Measurements from ENCODE around the gene USP35.

Gene USP35, protein sequence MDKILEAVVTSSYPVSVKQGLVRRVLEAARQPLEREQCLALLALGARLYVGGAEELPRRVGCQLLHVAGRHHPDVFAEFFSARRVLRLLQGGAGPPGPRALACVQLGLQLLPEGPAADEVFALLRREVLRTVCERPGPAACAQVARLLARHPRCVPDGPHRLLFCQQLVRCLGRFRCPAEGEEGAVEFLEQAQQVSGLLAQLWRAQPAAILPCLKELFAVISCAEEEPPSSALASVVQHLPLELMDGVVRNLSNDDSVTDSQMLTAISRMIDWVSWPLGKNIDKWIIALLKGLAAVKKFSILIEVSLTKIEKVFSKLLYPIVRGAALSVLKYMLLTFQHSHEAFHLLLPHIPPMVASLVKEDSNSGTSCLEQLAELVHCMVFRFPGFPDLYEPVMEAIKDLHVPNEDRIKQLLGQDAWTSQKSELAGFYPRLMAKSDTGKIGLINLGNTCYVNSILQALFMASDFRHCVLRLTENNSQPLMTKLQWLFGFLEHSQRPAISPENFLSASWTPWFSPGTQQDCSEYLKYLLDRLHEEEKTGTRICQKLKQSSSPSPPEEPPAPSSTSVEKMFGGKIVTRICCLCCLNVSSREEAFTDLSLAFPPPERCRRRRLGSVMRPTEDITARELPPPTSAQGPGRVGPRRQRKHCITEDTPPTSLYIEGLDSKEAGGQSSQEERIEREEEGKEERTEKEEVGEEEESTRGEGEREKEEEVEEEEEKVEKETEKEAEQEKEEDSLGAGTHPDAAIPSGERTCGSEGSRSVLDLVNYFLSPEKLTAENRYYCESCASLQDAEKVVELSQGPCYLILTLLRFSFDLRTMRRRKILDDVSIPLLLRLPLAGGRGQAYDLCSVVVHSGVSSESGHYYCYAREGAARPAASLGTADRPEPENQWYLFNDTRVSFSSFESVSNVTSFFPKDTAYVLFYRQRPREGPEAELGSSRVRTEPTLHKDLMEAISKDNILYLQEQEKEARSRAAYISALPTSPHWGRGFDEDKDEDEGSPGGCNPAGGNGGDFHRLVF

DNA sequence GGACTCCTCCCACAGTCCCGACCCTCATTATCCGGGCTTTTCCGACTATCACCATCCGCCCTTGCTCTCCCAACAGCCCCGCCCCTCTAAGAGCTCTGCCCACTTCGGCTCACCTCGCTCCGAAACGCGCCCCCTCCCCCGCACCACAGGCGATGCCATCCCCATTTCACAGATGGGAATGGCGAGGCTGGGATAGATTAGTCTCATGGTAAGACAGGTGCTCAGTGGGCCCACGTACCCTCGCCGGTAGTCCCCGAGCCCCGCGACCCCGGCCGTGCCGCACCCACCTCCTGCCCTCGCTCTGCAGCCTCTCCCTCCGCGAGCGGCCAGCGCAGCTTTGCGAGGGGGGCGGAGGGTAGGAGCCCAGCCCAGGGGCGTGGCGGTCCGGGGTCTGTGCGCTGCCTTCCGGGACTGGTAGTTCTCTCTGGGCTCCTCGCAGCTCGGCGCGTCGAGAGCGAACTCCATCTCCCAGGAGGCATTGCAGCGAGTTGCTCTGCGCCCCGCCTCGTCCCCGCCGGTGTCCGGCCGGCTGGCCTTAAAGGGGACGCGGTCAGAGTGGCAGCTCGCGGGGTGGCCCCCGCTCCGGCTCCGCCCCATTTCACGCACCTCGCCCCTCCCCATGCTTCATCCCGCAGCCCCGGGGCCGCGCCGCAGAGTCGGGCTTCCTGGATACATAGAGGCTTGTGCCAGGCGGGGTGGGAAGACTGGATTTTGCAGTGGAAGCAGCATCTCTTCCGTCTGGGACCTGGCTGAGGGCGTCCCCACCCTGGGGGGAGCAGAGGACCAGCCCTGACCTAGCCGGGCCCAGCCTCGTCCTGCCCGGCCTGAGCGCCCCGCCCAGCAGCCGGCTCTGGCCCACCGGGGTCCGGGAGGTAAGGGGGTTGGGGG, at the start of gene USP35, which contains the start of gene KCTD21:
Gene USP35 (plus strand): TSS at position 634 of the 888 bp plus-strand sequence. CDS start 7,327 bp downstream, outside the sequence.
Gene KCTD21 (minus strand): TSS at position 341 of the 888 bp plus-strand sequence. CDS start 14,072 bp downstream, outside the sequence.
- CTCF ChIA-PET: no interaction called here
- POLR2A ChIA-PET: interaction anchor here (0.6 to 2.3 kb wide), 8 partner anchors 12 to 387 kb away, joined by 3 to 23 read pairs (median 3); partner anchors contain the start of genes ALG8, GAB2 and NDUFC2
- TF ChIP-seq LEF1 (IDR thresholded peaks at IDR 0.05; ENCODE audit: borderline replicate concordance): no peak
- TF ChIP-seq SP1 (IDR thresholded peaks at IDR 0.05): no peak
- TF ChIP-seq NFRKB (IDR thresholded peaks at IDR 0.05): no peak
- TF ChIP-seq TARDBP (IDR thresholded peaks at IDR 0.05): no peak
- TF ChIP-seq L3MBTL2 (conservative IDR thresholded peaks at IDR 0.05): 0 out of 2 replicates have a peak, but pooled peaks have one; percentile 29
- TF ChIP-seq, protein P1, sequence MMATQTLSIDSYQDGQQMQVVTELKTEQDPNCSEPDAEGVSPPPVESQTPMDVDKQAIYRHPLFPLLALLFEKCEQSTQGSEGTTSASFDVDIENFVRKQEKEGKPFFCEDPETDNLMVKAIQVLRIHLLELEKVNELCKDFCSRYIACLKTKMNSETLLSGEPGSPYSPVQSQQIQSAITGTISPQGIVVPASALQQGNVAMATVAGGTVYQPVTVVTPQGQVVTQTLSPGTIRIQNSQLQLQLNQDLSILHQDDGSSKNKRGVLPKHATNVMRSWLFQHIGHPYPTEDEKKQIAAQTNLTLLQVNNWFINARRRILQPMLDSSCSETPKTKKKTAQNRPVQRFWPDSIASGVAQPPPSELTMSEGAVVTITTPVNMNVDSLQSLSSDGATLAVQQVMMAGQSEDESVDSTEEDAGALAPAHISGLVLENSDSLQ (IDR thresholded peaks at IDR 0.05): peak; percentile 78
- TF ChIP-seq FOXM1 (IDR thresholded peaks at IDR 0.05; ENCODE audit: borderline replicate concordance): peak; percentile 45; the same call in 1 of the 2 replicates
- no peak for TF ChIP-seq ELF4 (IDR thresholded peaks at IDR 0.05)
- no peak; the same call in 1 of the 2 replicates for TF ChIP-seq CTBP1 (IDR thresholded peaks at IDR 0.05; ENCODE audit: borderline replicate concordance)
- no peak for TF ChIP-seq HDGF (IDR thresholded peaks at IDR 0.05; ENCODE audit: borderline replicate concordance)
- no peak for TF ChIP-seq FOXA1 (IDR thresholded peaks at IDR 0.05)
- TF ChIP-seq FOXK2 (IDR thresholded peaks at IDR 0.05): no peak
- no peak for TF ChIP-seq ZNF384 (IDR thresholded peaks at IDR 0.05)
- no peak for TF ChIP-seq ARNT (IDR thresholded peaks at IDR 0.05)
- TF ChIP-seq BHLHE40 (IDR thresholded peaks at IDR 0.05; ENCODE audit: borderline replicate concordance): no peak
- peak; percentile 68; the same call in 1 of the 2 replicates for TF ChIP-seq SUZ12 (IDR thresholded peaks at IDR 0.05)
- peak; percentile 98 for DNase-seq (ENCODE audit: extremely low spot score)

DNA sequence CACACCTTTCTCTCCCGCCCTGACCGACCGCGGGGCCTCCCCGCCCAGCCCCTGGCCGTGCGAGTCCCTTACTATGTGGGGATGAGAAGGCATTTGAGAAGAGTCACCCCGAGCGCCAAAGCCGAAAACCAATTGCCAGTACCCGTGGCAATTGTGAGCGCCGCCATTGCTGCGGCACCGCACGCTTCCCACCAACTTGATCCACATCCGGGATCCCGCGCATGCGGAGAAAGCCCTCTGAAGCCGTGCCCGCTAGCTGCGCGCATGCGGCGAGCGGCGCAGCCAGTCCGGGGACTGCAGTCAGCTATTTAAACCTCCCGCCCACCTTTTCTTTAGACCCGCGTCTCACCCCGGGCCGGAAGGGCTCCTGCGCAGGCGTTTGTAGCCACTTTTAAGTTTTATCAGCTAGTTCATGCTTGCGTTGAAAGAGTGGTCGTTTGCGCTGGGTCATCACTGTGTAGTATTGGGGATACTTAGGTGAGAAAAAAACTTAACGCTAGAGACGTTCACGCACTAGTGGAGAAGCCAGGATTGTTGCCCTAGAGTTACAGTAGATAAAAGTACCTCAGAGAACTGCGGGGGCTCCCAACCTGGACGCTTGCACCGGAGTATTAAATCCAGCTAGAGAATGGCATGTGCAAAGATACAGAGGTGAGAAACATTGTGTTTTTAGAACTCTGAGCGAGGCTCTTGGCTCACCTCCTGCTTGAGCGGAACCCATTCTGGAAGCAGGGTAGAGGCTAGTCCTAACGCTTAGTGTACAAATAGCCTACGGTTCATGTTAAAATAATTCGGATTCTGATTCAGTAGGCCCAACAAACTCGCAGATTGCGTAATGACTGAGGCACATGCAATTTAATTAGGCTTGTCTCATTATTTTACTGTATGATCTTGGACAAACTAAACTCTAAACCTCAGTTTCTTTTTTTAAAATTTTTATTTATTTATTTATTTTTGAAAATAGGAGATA, 49.0 kb upstream of the USP35 start, which contains the start of gene ALG8:
Gene ALG8 (minus strand): TSS at position 205 of the 970 bp plus-strand sequence. CDS start 38 bp downstream, at position 167.
- peak; percentile 99 for DNase-seq (ENCODE audit: extremely low spot score)
- ChIA-PET POLR2A (interaction anchor here (0.8 to 1.9 kb wide), 19 partner anchors 9 to 435 kb away, joined by 3 to 23 read pairs (median 5); partner anchors contain the start of genes INTS4, KCTD21, NARS2 and NDUFC2), CTCF (interaction anchor here (1.0 kb wide), 1 partner anchor 10 kb away, joined by 3 read pairs; no protein-coding TSS in a partner anchor)
- TF ChIP-seq HDGF (IDR thresholded peaks at IDR 0.05; ENCODE audit: borderline replicate concordance) (no peak), TARDBP (IDR thresholded peaks at IDR 0.05) (no peak), NFRKB (IDR thresholded peaks at IDR 0.05) (peak; percentile 75), FOXK2 (IDR thresholded peaks at IDR 0.05) (no peak), SUZ12 (IDR thresholded peaks at IDR 0.05) (no peak), L3MBTL2 (conservative IDR thresholded peaks at IDR 0.05) (peak; percentile 99), BHLHE40 (IDR thresholded peaks at IDR 0.05; ENCODE audit: borderline replicate concordance) (no peak), ELF4 (IDR thresholded peaks at IDR 0.05) (peak; percentile 56; the same call in 1 of the 2 replicates), FOXM1 (IDR thresholded peaks at IDR 0.05; ENCODE audit: borderline replicate concordance) (no peak), LEF1 (IDR thresholded peaks at IDR 0.05; ENCODE audit: borderline replicate concordance) (no peak)

DNA sequence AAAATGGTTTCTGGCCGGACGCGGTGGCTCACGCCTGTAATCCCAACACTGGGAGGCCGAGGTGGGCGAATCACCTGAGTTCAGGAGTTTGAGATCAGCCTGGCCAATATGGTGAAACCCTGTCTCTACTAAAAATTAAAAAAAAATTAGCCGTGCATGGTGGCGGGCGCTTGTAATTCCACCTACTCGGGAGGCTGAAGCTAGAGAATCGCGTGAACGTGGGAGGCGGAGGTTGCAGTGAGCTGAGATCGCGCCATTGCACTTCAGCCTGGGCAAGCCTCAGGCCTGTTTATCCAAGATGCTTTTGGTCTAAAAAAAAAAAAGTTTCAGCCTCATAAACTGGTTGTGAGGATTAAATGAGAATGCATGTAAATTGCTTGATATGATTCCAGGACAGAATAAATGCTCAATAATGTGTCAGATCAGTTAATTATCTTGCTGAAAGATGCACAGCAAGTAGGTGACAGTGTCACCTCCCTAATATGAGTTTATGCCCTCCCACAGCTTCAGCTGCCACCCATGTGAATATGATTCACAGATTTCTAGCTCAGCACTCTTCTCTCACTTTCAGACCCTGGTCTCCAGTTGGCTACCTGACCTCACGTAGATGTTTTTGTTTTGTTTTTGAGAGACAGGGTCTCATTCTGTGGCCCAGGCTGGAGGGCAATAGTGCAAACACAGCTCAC, 48.2 kb upstream of the USP35 start:
- TF ChIP-seq ARNT (IDR thresholded peaks at IDR 0.05) (no peak), FOXA1 (IDR thresholded peaks at IDR 0.05) (no peak), FOXM1 (IDR thresholded peaks at IDR 0.05; ENCODE audit: borderline replicate concordance) (no peak), SUZ12 (IDR thresholded peaks at IDR 0.05) (no peak), ELF4 (IDR thresholded peaks at IDR 0.05) (no peak), HDGF (IDR thresholded peaks at IDR 0.05; ENCODE audit: borderline replicate concordance) (no peak), L3MBTL2 (conservative IDR thresholded peaks at IDR 0.05) (no peak), SP1 (IDR thresholded peaks at IDR 0.05) (no peak), NFRKB (IDR thresholded peaks at IDR 0.05) (no peak), TARDBP (IDR thresholded peaks at IDR 0.05) (no peak), CTBP1 (IDR thresholded peaks at IDR 0.05; ENCODE audit: borderline replicate concordance) (no peak), FOXK2 (IDR thresholded peaks at IDR 0.05) (no peak)
- ChIA-PET POLR2A (interaction anchor here (0.9 to 1.9 kb wide), 6 partner anchors 8 to 145 kb away, joined by 3 to 10 read pairs (median 5); partner anchors contain the start of gene INTS4), CTCF (no interaction called here)
- no peak for DNase-seq (ENCODE audit: extremely low spot score)

DNA sequence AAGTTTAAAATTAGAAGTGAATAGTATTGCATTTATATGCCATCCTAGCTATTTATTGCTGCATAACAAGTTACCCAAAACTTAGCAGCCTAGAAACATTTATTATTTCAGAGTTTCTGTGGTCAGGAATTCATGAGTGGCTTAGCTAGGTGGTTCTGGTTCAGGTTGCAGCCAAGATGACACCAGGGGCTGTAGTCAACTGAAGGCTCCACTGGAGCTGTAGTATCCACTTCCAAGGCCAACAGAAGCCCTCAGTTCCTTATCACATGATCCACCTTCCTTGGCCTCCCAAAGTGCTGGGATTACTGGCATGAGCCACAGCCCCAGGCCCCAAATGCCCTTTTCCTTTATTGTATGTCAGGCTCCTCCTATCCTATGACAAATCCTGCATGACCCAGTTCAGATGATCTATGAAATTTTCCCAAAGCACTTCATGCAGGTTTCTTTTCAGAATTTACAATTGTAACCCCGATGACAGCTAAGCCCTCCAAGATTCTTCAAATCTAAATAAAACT, 43.2 kb upstream of the USP35 start:
- DNase-seq (ENCODE audit: extremely low spot score): no peak
- POLR2A ChIA-PET: no interaction called here
- no peak for TF ChIP-seq FOXK2 (IDR thresholded peaks at IDR 0.05)
- CTCF ChIA-PET: interaction anchor here (0.5 kb wide), 1 partner anchor 97 kb away, joined by 3 read pairs; no protein-coding TSS in a partner anchor
